ENCODE measurements around the gene VILL. TPM values are rescaled to one million over a fixed set of nuclear protein-coding genes. Genes with fewer than 3 reads are reported as not detected.

Gene VILL
- total RNA-seq, 1 experiment from 2014 or later: 0.16 TPM

- Histone ChIP-seq H3K36me3 (0 out of 2 replicates have a peak, but pooled peaks cover 5% of the 10 kb centered on the region), H3K4me3 (no peak overlapping the region), H3K27me3 (replicated peaks) (no peaks in the 10 kb centered on the region), H3K4me1 (replicated peaks) (no peaks in the 10 kb centered on the region), H3K9me3 (replicated peaks) (no peaks in the 10 kb centered on the region), H3K27ac (no peak overlapping the region)
- no peak for DNase-seq (ENCODE audit: low read depth in 1 of 2, low spot score in 2 of 2)
These were observed 25.4 kb downstream of the VILL start for GRCh38 chr3:38015984-38016383.

DNA sequence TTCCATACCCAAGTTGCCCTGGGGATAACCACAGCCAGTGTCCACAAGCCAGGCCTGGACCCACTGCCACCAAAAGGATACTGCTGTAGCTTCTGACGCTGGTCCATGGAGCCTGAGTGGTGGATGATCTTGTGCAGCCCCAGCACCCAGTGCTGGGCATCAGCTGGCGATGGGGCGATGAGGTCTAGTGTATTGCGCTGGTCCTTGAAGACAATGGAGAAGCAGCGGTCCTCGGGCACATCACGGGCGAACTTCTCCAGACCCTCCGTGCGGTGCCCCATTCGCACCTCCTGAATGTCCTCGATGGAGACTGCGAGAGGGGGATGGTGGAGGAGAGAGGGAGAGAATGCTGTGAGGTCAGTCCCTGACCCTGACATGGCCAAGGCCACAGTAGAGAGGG is 25.8 kb downstream of the VILL start:
- no peaks in the 10 kb centered on the region for H3K27me3 ChIP-seq (replicated peaks)
- H3K4me3 ChIP-seq: no peak overlapping the region
- no peaks in the 10 kb centered on the region for H3K4me1 ChIP-seq (replicated peaks)
- H3K36me3 ChIP-seq: 0 out of 2 replicates have a peak, but pooled peaks cover 5% of the 10 kb centered on the region
- DNase-seq (ENCODE audit: low read depth in 1 of 2, low spot score in 2 of 2): no peak
- no peak overlapping the region for H3K27ac ChIP-seq
- no peaks in the 10 kb centered on the region for H3K9me3 ChIP-seq (replicated peaks)

GRCh38 chr3:38016847-38017444 is 26.4 kb downstream of the VILL start:
- Histone ChIP-seq H3K4me1 (replicated peaks) (no peaks in the 10 kb centered on the region), H3K4me3 (no peak overlapping the region), H3K27ac (no peak overlapping the region), H3K36me3 (0 out of 2 replicates have a peak, but pooled peaks cover 5% of the 10 kb centered on the region), H3K9me3 (replicated peaks) (no peaks in the 10 kb centered on the region), H3K27me3 (replicated peaks) (no peaks in the 10 kb centered on the region)
- no peak for DNase-seq (ENCODE audit: low read depth in 1 of 2, low spot score in 2 of 2)

DNA sequence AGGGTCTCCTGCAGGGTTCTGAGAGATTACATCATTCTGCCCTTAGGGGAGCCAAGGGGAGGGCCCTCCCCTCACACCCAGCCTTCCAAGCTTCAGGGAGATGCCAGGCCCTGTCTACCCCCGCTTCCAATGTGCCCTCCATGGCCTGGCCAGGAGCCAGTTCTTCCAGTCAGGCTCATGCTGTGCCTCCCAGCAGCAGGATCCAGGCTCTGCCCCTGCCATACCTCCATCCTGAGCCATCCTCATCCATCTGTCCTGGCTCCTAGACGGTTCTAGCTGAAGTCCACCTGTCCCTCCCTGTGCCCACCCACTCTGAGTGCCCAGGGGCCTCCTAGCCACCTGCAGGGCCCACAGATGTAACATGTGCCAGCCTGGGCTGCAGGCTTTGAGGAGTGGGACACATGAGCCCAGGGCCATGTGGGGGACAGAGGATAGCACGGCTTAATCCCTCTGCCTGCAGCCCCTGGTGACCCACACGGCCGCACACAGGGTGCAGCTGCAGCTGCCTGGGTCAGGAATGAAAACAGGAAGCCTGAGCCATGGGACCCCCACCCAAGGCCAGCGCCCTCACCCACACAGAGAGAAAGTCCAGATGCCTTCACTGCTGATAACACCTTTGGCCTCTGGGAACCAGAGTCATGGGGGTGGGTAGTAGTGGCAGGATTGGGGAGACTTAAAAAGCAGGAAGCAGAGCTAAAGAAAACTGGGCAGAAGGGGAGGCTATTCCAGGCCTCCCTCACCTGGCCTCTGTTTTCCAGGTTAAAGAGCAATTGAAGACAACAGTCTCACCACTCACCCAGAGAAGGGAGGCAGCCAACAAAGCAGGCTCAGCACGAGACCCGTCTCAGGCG is 27.1 kb downstream of the VILL start:
- Histone ChIP-seq H3K27ac (no peak overlapping the region), H3K4me3 (no peak overlapping the region), H3K36me3 (0 out of 2 replicates have a peak, but pooled peaks cover 5% of the 10 kb centered on the region), H3K4me1 (replicated peaks) (no peaks in the 10 kb centered on the region), H3K27me3 (replicated peaks) (no peaks in the 10 kb centered on the region), H3K9me3 (replicated peaks) (no peaks in the 10 kb centered on the region)
- DNase-seq (ENCODE audit: low read depth in 1 of 2, low spot score in 2 of 2): no peak

DNA sequence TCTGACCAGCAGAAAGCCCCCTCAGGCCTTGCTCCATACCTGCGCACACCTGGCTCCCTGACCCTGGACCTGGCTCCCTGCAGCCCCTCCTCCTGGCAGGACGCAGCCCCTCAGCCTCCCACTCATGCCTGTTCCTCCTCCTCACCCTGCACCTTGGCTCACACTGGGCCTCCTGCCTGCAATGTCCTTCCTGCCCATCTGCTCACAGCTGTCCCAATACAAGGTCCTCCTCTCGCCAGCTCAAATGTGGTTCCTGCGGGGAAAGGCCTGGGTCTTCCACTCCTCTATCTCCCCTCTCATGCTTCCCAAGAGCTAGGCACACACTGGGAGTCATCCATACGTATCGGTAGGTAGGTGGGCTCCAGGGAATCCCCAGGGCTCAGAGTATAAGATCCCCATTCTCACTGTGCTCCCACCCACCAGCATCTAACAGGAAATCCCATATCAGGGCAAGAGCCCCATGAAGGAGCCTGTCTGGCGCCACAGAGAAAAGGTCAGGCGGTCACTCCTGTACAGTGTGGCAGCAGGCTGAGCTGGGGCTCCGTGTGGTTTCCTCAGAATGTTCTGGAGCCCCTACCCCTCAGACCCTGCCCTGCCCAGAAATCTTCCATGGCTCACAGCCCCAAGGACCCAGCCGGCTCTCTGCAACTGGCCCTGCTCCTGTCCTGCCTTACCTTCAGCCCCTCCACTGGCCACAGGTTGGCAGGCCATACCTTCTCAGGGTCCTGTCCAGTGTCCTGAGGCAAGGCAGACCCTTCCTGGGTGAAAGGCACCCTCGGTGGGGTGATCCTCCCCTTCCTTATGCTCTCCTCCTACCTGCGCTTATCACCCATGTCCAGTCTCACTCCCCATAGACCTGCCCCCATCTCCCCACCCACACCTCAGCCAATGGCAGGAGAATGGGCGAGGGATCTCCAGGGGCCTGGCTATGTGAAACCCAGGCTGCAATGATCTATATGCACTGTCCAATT is 28.0 kb downstream of the VILL start:
- no peak overlapping the region for H3K27ac ChIP-seq
- no peaks in the 10 kb centered on the region for H3K27me3 ChIP-seq (replicated peaks)
- H3K9me3 ChIP-seq (replicated peaks): no peaks in the 10 kb centered on the region
- 0 out of 2 replicates have a peak, but pooled peaks cover 5% of the 10 kb centered on the region for H3K36me3 ChIP-seq
- no peak overlapping the region for H3K4me3 ChIP-seq
- H3K4me1 ChIP-seq (replicated peaks): peaks cover 2% of the 10 kb centered on the region
- peak in 1 of 2 experiments; percentile 32 for DNase-seq (ENCODE audit: low read depth in 1 of 2, low spot score in 2 of 2)

GRCh38 chr3:38019658-38020341 is 29.2 kb downstream of the VILL start:
- peaks cover 9% of the 10 kb centered on the region for H3K4me1 ChIP-seq (replicated peaks)
- H3K36me3 ChIP-seq: 0 out of 2 replicates have a peak, but pooled peaks cover 5% of the 10 kb centered on the region
- no peaks in the 10 kb centered on the region for H3K9me3 ChIP-seq (replicated peaks)
- no peak overlapping the region for H3K4me3 ChIP-seq
- no peak for DNase-seq (ENCODE audit: low read depth in 1 of 2, low spot score in 2 of 2)
- H3K27me3 ChIP-seq (replicated peaks): no peaks in the 10 kb centered on the region
- H3K27ac ChIP-seq: no peak overlapping the region

GRCh38 chr3:38020342-38020726 is 29.7 kb downstream of the VILL start:
- DNase-seq (ENCODE audit: low read depth in 1 of 2, low spot score in 2 of 2): no peak
- no peak overlapping the region for H3K4me3 ChIP-seq
- no peak overlapping the region for H3K27ac ChIP-seq

DNA sequence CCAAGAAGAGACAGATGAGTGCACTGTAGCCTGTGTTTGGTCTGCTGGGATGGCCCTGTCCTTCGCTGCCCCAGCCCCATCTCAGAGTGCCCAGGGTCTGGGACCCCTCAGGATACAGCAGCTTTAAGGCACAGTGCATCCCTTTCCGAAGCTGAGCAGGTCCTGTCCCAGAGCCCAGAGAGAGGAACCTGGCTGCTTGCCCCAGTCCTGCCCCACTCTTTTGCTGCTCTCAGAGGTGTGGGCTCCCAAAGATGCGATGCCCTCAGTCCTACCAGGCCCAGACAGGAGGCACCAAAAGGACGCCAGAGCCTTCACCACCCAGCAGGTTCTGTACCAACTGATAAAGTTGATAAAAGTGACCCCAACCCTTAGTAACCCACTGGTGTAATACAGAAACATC is 30.6 kb downstream of the VILL start:
- no peak for DNase-seq (ENCODE audit: low read depth in 1 of 2, low spot score in 2 of 2)
- Histone ChIP-seq H3K27ac (no peak overlapping the region), H3K9me3 (replicated peaks) (no peaks in the 10 kb centered on the region)

More at GRCh38 chr3:38020342-38020726, 29.7 kb downstream of the VILL start:
- Histone ChIP-seq H3K4me1 (replicated peaks) (peaks cover 11% of the 10 kb centered on the region), H3K9me3 (replicated peaks) (no peaks in the 10 kb centered on the region), H3K27me3 (replicated peaks) (no peaks in the 10 kb centered on the region), H3K36me3 (0 out of 2 replicates have a peak, but pooled peaks cover 5% of the 10 kb centered on the region)

DNA sequence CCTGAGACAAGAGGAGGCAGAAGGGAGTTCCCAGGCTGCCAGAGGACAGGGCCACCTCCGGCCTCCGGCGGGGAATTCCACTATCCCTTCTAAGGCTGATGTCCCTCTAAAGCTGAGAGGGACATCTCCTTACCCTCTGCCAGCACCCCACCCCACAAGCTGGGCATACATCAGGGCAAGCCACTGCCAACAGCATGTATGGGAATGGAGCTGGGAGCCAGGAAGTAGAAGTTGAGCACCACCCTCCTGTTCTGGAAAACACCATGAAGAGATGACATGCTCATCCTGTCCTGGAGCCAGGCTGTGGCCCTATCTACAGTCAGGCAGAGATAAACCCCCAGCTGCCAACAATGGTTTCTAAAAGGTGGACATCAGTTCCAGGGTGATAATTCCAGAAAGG is 31.7 kb downstream of the VILL start:
- Histone ChIP-seq H3K4me3 (no peak overlapping the region), H3K9me3 (replicated peaks) (no peaks in the 10 kb centered on the region), H3K36me3 (no peaks in the 10 kb centered on the region), H3K27ac (no peak overlapping the region), H3K27me3 (replicated peaks) (no peaks in the 10 kb centered on the region), H3K4me1 (replicated peaks) (peaks cover 14% of the 10 kb centered on the region)
- DNase-seq (ENCODE audit: low read depth in 1 of 2, low spot score in 2 of 2): peak in 1 of 2 experiments; percentile 22

More for the DNA sequence above, 30.6 kb downstream of the VILL start:
- Histone ChIP-seq H3K4me1 (replicated peaks) (peaks cover 14% of the 10 kb centered on the region), H3K4me3 (no peak overlapping the region), H3K27me3 (replicated peaks) (no peaks in the 10 kb centered on the region), H3K36me3 (0 out of 2 replicates have a peak, but pooled peaks cover 4% of the 10 kb centered on the region)

- no peaks in the 10 kb centered on the region for H3K36me3 ChIP-seq
- no peaks in the 10 kb centered on the region for H3K9me3 ChIP-seq (replicated peaks)
- peaks cover 14% of the 10 kb centered on the region for H3K4me1 ChIP-seq (replicated peaks)
- no peak overlapping the region for H3K4me3 ChIP-seq
- no peak for DNase-seq (ENCODE audit: low read depth in 1 of 2, low spot score in 2 of 2)
- no peaks in the 10 kb centered on the region for H3K27me3 ChIP-seq (replicated peaks)
- H3K27ac ChIP-seq: no peak overlapping the region
These were observed 32.5 kb downstream of the VILL start for GRCh38 chr3:38022896-38023709.

DNA sequence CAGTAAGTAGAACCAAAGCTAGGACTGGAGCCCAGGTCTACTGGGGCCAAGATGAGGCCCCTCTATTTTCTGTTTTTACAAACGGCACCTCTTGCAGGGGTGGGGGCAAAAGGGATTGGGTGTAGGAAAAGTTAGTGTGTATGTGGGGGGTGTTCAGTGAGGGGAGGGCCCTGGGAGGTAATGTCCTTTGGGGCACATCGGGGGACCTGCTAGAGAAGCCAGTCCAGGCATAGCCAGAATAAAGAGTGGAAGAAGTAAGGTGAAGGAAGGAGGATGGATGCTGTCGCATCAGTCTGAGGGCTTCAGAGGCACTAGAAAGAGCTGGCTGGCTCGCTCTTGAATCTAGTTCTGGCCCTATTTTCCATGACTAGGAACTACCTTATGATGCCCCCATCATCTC is 36.3 kb downstream of the VILL start:
- no peak overlapping the region for H3K4me3 ChIP-seq
- no peak for DNase-seq (ENCODE audit: low read depth in 1 of 2, low spot score in 2 of 2)
- H3K27me3 ChIP-seq (replicated peaks): no peaks in the 10 kb centered on the region
- no peaks in the 10 kb centered on the region for H3K36me3 ChIP-seq
- peaks cover 19% of the 10 kb centered on the region for H3K4me1 ChIP-seq (replicated peaks)
- no peak overlapping the region for H3K27ac ChIP-seq
- H3K9me3 ChIP-seq (replicated peaks): no peaks in the 10 kb centered on the region

Data from SJSA1 (cell line).